Activated effector memory CD4-positive, alpha-beta T cell treated with Interleukin-2 at 50 U/mL for 16 hours (primary cell): ENCODE measurements around the gene TBC1D16.

Source experiments
- DNase-seq: peaks from one replicate; pipeline ENCODE4 v3.0.0-alpha.2; 2020

Gene TBC1D16, protein sequence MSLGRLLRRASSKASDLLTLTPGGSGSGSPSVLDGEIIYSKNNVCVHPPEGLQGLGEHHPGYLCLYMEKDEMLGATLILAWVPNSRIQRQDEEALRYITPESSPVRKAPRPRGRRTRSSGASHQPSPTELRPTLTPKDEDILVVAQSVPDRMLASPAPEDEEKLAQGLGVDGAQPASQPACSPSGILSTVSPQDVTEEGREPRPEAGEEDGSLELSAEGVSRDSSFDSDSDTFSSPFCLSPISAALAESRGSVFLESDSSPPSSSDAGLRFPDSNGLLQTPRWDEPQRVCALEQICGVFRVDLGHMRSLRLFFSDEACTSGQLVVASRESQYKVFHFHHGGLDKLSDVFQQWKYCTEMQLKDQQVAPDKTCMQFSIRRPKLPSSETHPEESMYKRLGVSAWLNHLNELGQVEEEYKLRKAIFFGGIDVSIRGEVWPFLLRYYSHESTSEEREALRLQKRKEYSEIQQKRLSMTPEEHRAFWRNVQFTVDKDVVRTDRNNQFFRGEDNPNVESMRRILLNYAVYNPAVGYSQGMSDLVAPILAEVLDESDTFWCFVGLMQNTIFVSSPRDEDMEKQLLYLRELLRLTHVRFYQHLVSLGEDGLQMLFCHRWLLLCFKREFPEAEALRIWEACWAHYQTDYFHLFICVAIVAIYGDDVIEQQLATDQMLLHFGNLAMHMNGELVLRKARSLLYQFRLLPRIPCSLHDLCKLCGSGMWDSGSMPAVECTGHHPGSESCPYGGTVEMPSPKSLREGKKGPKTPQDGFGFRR

DNA sequence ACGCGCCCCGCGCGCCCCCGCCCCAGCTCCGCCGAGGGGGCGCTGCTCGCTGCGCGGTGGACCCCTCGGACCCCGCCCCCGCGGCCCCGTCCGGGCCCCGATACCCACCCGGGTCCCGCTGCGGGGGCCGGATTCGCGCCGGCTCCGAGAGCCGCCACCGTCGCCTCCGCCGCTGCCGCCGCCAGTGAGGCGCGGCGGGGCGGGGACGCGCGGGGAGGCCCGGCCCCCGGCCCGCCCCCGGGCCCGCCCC is at the start of gene TBC1D16:
Gene TBC1D16 (minus strand): TSS at position 186 of the 250 bp plus-strand sequence. CDS start 22,325 bp downstream, outside the sequence.
- DNase-seq: no peak

DNA sequence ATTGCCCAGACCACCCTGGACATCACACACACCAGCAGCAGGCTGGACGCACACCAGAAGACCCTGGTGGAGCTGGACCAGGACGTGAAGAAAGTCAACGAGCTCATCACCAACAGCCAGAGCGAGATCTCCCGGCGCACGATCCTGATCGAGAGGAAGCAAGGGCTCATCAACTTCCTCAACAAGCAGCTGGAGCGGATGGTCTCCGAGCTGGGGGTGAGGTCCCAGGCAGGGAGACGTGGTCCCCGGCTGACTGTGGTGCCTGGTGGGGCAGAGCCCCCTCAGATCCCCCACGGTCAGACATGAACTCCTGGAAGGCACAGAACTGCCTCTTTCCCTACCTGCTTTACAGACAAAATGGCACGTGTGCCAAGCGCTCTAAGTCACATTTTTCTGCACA is 49.1 kb upstream of the TBC1D16 start:
- DNase-seq: no peak

DNA sequence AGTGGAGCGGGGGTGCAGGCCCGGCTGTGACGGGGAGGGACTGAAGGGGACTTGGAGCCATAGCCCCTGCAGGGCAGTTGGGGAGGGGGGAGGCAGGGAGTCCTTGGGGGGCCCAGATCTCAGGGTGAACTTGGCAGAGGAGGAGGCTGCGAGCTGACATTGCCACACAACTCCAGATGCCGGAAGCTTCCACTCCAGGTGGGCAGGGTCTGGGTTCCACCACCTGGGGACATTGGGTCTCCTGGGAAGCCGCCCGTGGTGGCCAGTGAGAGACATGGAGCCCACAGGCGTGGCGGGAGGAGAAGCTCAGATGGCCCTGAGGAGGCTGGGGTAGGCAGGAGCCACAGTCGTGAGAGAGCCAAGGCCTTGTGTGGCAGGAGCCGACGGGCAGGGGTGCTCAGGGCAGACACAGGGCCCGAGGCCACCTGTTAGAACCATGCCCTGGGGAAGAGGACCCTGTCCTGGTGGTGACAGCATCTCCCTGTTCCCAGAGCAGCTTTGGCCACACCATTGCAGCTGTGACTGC is 47.5 kb upstream of the TBC1D16 start:
- no peak for DNase-seq

DNA sequence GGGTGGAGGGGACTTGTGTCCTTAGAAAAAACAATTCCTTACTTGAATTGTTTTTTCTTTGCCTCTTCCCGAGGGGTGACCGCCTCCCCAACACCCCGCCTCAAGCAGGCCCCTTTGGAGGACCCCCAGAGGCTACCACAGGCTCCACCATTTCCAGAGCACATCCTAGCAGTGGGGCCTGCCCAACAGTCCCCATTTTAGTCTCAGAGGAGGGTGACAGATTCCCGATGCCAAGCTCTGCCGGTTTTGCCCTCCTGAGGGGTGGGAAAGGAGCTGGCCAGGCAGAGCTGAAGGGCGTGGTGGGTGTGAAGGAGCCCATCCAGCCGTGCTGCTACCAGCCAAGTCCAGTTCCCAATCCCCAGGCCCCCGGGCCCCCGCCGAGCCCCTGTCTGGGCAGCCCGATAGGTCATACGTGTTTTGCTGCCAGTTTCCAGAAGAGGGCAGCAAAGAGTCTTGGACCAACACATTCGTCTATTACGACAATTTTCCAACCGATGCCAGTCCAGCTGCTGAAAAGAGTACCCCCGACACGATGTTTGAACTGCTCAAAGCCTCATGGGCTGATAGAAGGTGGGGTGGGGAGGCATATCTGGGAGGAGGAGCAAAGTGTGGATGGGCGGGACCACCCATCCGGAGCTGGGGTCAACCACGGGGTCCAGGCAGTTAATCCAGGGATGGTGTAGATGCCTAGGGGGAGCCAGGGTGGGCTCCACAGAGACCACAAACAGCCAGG is 46.9 kb upstream of the TBC1D16 start:
- DNase-seq: peak; percentile 19

DNA sequence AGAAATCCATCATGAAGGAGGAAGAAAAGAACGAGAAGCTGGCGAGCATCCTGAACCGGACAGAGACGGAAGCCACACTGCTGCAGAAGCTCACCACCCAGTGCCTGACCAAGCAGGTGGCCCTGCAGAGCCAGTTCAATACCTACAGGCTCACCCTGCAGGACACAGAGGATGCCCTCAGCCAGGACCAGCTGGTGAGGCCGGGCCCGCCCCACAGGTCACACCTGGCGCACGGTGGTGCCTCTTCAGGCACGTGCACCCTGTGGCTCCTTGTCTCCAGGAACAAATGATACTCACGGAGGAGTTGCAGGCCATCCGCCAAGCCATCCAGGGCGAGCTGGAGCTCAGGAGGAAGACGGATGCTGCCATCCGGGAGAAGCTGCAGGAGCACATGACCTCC is 45.9 kb upstream of the TBC1D16 start:
- no peak for DNase-seq

DNA sequence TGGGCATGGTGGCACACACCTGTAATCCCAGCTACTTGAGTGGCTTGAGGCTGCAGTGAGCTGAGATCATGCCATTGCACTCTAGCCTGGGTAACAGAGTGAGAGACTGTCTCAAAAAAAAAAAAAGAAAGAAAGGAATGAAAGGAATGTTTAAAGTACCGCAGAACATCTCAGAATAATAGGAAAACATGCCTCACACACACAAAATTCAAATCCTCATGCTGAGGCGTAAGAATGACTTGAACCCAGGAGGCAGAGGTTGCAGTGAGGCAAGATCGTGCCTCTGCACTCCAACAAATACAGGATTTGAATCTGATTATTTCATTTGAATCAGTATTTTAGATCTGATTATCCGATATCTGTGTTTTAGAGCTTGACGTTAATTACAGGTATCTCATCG is 44.4 kb upstream of the TBC1D16 start:
- DNase-seq: no peak

DNA sequence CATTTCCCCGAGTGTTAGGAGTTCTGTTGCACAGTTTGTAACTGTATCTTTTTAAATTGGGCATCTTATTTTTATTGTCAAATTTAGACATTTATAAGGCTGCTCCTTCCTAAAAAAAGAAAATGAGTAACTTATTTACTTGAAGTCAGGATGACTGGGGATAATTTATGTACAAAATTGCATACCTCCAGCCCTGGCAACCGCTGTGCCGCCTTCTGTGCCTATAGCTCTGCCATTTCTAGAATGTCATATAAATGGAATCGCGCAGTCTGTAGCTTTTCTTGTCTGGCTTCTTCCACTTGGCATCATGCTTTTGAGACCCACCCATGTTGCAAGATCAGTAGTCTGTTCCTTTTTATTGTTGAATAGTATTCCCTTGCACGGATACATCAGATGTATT is 36.7 kb upstream of the TBC1D16 start:
- no peak for DNase-seq

DNA sequence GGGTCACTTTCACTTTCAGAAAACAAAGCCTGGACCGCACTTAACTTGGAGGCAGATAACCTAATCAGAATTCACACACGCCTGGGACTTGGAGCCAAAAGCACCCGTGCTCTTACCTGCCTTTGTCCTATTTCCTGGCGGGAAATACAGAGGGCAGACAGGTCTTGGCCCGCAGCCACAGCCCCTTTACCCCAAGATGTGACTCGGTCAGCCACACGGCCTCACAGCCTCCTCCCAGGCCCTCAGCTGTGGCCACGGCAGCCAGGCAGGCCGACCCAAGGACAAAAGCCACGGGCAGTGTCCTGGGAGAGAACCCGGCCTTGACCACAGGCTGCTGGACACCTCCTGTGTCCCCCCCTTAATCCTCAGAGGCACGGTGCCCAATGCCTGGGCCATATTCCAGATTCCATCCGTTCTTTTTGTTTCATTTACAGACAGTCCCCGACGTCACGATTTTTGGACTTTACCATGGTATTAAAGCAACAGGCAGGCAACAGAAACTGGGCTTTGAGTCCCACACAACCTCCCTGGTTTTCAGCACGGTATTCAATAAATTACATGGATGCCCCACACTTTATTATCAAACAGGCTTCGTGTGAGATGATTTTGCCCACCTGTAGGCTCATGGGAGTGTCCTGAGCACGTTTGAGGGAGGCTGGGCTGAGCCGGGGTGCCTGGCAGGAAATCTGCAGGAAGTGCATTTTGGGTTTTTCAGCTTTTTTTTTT is 35.6 kb upstream of the TBC1D16 start:
- DNase-seq: no peak

DNA sequence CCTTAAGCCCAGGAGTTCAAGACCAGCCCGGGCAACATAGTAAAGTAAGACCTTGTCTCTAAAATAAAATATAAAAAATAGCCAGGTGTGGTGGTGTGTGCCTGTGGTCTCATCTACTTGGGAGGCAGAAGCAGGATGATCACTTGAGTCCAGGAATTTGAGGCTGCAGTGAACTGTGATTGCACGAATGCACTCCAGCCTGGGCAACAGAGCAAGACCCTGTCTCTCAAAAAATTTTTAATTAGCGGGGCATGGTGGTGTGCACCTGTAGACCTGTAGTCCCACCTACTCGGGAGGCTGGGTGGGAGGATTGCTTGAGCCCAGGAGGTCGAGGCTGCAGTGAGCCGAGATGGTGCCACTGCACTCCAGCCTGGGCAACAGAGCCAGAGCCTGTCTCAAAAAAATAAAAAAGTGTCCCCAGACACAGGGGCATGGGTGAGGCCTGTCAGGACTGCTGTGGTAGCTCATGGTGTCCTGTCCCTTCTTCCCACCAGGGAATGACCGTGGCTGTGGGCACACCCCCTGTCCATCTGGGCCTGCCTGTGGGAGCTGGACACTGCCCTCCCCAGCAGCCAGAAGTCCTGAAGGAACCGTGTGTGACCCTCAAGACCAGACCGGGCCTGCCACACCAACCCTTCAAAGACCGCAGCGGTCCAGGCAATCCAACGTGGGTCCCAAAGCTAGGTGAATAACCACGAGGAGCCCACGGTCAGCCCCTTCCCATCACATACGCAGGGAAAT is 34.9 kb upstream of the TBC1D16 start:
- DNase-seq: no peak

DNA sequence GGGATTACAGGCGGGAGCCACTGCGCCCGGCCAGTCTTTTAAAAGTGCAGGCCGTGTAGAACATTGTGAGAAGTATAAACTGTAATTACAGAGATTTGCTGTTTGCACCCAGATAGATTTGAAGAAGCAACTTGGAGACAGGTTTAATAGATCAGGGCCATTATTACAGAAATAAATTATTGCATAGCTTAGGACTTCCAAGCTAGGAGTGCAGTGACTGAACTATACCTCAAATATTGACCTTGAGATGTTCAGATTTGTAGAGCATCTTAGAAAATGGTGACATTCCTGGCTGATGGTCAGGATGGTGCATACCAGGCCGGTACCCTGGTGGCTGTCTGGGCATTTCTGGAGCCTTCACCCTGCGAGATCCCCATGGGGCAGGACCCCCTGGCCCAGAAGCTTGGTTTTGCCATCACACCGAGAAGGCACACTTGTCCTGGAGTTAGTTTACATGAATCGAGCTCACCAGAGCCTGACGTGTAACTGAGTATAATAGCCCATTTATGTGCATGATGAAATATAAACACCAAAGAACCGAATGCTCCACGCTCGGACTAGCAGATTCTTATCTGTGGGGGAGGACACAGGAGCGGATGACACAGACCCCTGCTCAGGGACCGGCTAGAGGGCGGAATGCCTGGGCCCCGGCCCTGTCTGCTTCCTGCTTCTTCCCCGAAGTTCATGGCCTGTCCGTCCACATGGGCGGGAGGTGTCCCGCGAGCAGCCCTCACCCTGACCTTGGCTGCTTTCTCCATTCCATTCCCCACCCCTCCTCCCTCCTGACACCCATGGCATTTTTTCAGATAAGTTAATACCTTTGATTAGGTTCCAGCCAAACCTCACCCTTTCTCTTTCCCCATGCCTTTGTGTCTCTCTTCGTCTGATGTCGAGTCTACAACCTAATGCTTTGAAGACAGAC is 32.9 kb upstream of the TBC1D16 start:
- DNase-seq: no peak

DNA sequence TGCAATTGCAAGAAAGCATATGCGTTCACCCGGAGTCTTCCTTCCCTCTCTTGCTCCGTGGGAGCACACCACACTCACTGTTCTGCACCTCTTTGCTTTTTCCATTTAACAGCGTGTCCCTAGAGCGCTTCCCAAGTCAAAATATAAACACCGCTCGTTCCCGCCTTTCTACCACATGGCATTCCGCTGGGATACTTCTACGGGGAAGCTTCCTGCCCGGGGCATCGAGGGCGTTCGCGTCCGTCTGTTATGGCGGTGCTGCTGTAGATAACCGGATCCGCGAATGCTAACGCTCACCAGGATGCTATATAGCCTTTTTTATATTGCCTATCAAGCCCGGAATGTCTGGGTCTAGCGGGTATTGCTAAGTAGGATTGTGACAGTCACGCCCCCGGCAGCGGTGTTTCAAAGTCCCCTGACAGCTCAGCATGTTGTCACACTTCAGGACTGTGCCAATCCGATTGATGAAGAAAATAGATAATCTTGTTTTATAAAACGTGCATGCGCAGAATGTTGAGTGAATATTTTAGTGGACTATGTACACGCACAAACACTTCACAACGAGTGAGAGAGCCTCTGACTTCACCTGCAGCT is 31.8 kb upstream of the TBC1D16 start:
- no peak for DNase-seq

DNA sequence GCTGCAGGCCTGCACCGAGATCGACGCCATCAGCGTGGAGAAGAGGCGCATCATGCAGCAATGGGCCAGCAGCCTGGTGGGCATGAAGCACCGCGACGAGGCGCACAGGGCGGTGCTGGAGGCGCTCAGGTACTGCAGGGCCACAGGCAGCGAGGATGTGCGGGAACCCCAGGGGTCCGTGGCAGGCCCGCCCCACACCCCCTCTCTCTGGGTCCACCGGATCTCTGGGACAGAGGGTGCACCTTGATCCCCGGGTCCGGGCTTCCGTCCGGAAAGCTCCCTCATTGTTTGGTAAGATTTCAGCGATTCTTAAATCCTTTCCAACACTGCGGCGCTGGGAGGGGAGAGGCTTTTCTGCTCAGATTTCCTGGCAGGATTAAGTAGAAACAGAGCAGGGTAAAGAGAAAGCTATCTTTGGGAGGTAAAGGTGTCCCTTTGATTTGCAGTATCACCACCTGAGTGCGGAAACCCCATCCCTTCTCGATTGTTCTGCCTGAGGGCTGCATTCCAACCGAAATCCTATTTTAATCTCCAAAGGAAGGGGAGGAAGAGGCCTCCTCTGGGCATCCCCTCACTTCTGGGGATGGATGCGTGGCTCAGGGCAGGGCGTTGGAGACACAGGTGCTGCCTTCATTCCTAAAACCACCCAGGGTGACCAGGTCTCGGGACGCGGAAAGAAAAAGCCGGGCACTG is 30.0 kb upstream of the TBC1D16 start:
- no peak for DNase-seq

DNA sequence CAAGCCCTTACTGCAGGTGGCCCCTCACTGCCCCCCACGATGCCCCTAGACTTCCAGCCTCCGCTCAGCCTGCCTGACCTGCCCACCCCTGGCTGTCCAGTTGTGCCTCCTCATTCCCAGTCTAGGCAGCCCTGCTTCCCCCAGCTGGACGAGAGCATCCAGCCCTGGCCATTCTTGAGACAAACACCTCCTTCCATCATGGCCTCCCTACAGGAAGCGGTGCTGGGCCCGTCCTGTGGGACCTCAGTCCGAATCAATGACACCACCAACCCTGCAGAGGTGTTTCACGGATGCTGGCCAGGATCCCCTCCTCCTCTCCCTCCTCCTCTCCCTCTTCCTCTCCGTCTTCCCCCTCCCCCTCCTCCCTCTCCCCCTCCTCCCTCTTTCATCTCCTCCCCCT is 29.0 kb upstream of the TBC1D16 start:
- DNase-seq: no peak

DNA sequence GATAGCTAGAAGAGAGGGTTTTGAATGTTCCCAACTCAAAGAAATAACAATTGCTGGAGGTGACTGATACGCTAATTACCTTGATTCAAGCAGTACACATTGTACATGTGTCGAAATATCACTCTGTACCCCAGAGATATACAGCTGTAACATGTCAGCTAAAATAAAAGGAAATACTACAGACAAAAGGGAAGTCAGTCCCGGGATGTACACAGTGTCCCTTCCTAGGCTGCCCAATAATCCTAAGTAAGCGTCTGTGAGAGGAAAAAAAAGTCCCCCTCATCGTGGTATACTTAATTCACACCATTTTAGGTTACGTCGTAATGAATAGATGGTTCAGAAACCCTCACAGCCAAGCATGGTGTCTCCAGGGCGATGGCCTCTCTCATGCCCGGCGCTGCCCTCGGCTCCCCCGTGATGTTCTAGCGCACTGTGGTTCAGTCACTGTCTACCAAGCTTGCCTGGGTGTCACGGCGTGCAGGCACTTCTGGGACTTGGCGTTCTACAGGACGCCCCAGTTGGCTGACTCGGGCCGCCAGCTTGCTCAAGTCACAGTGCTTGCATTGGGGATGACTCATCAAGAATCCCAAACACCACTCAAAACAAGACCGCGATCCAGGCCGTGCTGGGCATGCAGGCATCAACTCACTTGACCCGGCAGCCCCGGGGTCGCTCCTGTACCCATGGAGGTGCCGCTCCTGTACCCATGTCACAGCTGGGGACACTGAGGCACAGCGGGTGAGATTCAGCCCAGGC is 28.3 kb upstream of the TBC1D16 start:
- DNase-seq: no peak

DNA sequence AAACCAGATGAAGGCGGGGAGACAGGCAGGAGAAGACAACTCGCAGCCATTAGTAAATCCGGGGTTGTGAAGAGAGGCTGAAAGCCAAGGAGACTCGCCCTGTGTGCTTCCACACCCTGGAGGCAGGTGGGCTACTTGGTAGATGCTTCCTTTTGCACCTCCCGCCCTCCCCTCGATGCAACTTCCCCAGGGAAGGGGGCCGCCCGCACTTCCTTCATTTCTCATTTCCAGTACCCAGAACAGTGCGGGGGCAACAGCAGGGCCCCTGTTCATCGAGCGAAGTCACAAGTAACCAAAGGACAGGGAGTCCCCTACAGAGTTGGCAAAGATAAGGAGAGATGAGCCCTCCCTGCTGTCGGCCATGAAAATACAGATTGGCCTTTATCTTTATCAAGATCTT is 25.7 kb upstream of the TBC1D16 start:
- DNase-seq: no peak

DNA sequence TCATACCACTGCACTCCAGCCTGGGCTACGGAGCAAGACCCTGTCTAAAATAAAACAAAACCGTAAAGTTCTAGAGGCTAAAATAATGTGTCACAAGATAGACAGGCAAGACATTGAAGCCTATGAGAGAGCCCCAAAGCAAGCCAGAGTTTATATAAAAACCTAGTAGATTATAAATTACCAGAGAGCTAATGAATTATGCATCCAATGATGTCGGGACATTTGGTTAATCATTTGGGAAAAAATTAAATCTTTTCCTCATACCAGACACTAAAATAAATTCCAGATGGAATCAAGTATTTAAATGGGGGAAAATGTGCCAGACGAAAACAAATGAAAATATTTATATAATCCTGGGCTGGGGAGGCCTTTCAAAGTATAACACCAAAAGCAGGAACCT is 25.0 kb upstream of the TBC1D16 start:
- DNase-seq: no peak

DNA sequence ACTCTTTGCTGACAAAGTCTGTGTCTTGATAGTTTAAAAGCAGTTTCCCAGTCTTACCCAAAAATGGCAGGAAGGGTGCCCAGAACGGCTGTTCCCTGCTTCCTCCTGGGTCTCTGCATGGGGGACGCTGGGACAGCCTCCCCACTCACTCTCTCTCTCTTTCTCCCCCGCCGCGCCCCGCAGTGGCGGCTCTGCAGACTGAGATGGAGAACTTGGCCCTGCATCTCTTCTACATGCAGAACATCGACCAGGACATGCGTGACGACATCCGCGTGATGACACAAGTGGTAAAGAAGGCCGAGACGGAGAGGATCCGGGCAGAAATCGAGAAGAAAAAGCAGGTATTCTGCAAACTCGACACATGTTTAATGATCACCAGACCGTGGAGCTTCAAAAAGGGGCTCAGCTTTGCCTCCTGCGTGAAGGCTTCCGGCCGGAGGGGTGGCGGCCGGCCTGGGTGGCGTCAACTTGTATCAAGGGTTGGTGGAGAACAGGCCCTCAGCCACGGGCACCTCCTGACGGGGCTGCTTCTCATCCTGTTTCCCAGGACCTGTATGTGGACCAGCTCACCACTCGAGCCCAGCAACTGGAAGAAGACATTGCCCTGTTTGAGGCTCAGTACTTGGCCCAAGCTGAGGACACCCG is 22.8 kb upstream of the TBC1D16 start:
- no peak for DNase-seq

DNA sequence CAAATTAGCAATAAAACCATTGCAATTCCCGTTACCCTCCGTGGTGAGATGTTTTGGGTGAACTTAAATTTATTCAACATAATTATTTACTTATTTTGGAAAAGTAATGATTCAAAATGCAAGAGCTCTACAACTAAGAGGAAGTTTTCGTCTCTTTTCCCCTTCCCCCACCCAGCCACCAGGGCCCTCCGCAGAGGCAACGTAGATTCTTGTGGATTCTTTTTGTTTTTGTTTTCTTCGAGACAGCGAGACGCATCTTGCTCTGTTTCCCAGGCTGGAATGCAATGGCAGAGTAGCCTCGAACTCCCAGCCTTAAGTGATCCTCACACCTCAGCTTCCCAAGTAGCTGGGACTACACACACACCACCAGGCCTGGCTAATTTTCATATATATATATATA is 19.9 kb upstream of the TBC1D16 start:
- DNase-seq: no peak

DNA sequence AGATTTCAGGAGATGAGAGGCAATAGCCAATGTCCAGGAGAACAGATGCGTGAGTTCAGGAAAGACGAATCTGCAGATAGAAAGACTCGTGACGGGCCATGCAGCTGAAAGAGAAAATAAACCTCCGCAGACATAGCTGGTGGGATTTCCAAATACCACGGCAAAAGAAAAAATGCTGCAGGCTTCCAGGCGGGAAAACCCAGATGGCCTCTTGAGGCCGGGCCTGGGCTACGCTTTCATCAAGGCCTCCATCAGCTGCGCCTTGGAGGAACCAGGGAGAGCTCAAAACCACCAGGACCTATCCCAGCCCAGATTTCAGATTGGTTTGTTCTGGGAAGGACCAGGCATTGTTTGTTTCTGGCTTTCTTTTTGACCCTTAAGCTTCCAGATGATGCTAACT is 17.4 kb upstream of the TBC1D16 start:
- no peak for DNase-seq
